Measurements from ENCODE around the gene DSCAML1. TPM values are rescaled to one million over a fixed set of nuclear protein-coding genes. Genes with fewer than 3 reads are reported as not detected.

The DSCAML1 gene
- total RNA-seq, 6 donors from 2014 or later = 0.30 to 3.1 (median 1.3) TPM

DNA sequence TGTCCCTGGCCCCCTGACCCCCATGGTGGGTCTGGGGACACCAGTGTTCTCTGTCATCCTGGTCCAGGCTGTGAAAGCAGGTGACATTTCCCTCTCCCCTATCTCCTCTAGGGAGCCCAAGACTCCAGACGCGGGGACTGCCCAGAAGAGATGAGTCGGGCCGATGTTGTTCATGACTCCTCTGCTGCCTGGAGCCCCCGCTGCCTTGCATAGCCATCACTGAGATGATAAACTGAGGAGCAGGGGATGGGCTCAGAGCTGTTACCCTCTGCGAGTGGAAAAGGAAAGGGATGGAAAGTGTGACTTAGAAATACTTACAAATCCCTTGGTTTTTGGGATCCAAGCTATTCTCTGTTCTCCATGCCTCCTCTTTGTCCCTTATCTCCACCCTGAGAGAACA, 209.6 kb downstream of the DSCAML1 start:
- no peaks in the 10 kb centered on the region for H3K36me3 ChIP-seq
- no peaks in the 10 kb centered on the region for H3K4me1 ChIP-seq
- no peak for DNase-seq
- TF ChIP-seq POLR2A (IDR thresholded peaks at IDR 0.05) = no peak
- TF ChIP-seq, protein P1, sequence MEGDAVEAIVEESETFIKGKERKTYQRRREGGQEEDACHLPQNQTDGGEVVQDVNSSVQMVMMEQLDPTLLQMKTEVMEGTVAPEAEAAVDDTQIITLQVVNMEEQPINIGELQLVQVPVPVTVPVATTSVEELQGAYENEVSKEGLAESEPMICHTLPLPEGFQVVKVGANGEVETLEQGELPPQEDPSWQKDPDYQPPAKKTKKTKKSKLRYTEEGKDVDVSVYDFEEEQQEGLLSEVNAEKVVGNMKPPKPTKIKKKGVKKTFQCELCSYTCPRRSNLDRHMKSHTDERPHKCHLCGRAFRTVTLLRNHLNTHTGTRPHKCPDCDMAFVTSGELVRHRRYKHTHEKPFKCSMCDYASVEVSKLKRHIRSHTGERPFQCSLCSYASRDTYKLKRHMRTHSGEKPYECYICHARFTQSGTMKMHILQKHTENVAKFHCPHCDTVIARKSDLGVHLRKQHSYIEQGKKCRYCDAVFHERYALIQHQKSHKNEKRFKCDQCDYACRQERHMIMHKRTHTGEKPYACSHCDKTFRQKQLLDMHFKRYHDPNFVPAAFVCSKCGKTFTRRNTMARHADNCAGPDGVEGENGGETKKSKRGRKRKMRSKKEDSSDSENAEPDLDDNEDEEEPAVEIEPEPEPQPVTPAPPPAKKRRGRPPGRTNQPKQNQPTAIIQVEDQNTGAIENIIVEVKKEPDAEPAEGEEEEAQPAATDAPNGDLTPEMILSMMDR (IDR thresholded peaks at IDR 0.05) = no peak
- no peak for TF ChIP-seq EP300 (IDR thresholded peaks at IDR 0.05)
- no peak for TF ChIP-seq POLR2AphosphoS5 (IDR thresholded peaks at IDR 0.05)
- H3K27me3 ChIP-seq = no peaks in the 10 kb centered on the region
- no peak for ATAC-seq (ENCODE audit: low FRiP score in 2 of 2)
- H3K9me3 ChIP-seq = no peaks in the 10 kb centered on the region
- no peak overlapping the region for H3K27ac ChIP-seq
- 83 to 97% methylated on average over 6 of the region's 6 CpGs for WGBS, 2 donors
- no peak overlapping the region for H3K4me3 ChIP-seq

DNA sequence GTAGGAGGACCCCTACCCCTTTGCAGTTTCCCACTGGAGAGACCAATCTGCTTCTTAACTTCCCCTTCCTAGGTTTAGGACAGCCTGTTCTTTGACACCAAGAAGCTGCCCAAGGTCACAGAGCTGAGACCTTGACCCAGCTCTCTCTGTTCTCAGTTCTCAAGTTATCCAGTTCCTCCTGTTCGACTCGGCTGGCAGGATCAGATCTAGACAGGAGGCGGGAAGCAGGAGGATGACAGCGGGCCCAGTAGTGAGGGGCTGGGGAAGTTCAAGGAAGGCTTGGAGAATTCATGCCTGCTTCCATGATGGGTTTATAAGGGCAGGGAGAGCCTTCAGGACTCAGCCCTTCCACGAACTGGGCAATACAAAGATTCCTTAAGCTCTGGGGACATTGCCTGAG, 210.6 kb downstream of the DSCAML1 start:
- Histone ChIP-seq H3K4me1 (no peaks in the 10 kb centered on the region), H3K4me3 (no peak overlapping the region), H3K27ac (no peak overlapping the region), H3K36me3 (no peaks in the 10 kb centered on the region), H3K27me3 (no peaks in the 10 kb centered on the region), H3K9me3 (no peaks in the 10 kb centered on the region)
- DNase-seq (no peak), ATAC-seq (ENCODE audit: low FRiP score in 2 of 2) (no peak)
- WGBS, 2 donors = 71 to 80% methylated on average over 5 of the region's 5 CpGs
- TF ChIP-seq, protein P1 (IDR thresholded peaks at IDR 0.05) = no peak
- TF ChIP-seq POLR2AphosphoS5 (IDR thresholded peaks at IDR 0.05) (no peak), POLR2A (IDR thresholded peaks at IDR 0.05) (no peak), EP300 (IDR thresholded peaks at IDR 0.05) (no peak)

DNA sequence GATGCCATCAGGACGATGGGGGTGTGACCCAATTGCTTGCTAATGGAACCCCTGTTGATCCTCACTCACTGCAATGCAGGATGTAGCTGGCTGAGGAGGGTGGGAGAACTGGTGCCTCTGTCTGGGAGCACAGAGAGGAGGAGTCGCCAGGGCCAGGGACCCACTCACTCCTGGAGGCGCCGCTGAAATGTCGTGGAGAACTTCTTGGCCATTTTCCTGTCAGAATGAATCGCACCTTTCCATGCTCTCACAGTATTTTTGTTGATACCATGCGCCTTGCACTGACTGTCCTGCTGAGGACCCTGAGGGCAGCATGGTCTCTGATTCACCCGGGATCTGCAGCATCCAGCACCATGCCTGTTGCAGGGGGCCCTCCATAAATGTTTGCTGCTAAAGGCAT, 211.4 kb downstream of the DSCAML1 start:
- no peaks in the 10 kb centered on the region for H3K9me3 ChIP-seq
- no peaks in the 10 kb centered on the region for H3K4me1 ChIP-seq
- 84% methylated on average over 8 of the region's 8 CpGs; no CpG with 5 or more reads in 1 of the 2 donors for WGBS, 2 donors
- H3K27me3 ChIP-seq = no peaks in the 10 kb centered on the region
- H3K36me3 ChIP-seq = no peaks in the 10 kb centered on the region
- TF ChIP-seq, protein P1 (IDR thresholded peaks at IDR 0.05) = no peak
- TF ChIP-seq EP300 (IDR thresholded peaks at IDR 0.05) (no peak), POLR2A (IDR thresholded peaks at IDR 0.05) (no peak), POLR2AphosphoS5 (IDR thresholded peaks at IDR 0.05) (no peak)
- no peak for DNase-seq
- no peak overlapping the region for H3K27ac ChIP-seq
- no peak overlapping the region for H3K4me3 ChIP-seq
- no peak for ATAC-seq (ENCODE audit: low FRiP score in 2 of 2)

DNA sequence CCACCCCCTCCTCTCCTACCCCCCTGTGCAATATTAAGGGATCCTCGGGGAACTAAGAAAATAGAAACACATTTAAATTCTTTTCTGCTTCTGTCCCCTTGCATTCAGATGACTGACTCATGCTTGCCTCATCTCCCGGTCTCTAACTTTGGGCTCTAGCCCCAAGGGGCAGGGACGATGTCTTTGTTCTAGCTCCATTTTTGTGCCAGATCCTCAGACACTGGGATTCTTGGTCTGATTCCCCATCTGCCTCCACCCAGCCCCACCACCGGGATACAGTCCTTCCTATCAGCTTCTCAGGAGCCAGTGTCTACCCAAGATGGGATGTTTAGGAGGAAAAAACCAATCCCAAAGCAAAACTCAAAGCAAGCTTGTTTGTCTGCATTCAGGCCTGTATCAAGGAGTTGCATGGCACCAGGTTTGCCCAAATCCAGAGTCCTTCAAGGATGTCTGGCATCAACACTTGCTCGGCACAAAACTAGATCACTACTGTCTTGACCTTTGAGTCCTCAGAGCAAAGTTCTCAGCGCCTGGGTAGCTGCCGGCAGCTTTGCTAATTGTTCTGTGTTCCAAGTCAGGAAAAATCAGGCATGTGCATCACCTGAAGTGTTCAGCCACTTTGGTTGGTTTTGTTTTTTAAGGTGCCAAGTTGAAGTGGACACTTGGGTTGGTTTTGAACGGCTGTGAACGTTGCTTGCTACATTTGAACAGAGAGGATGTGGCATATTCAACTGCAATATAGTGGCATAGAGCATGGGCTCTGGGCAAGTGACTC, 212.8 kb downstream of the DSCAML1 start:
- Histone ChIP-seq H3K4me3 (no peak overlapping the region), H3K9me3 (no peaks in the 10 kb centered on the region), H3K4me1 (no peaks in the 10 kb centered on the region), H3K36me3 (no peaks in the 10 kb centered on the region), H3K27me3 (no peaks in the 10 kb centered on the region), H3K27ac (no peak overlapping the region)
- WGBS, 2 donors = 80% methylated on average over 9 of the region's 9 CpGs
- ATAC-seq (ENCODE audit: low FRiP score in 2 of 2) = no peak
- TF ChIP-seq EP300 (IDR thresholded peaks at IDR 0.05) = no peak
- DNase-seq = no peak

DNA sequence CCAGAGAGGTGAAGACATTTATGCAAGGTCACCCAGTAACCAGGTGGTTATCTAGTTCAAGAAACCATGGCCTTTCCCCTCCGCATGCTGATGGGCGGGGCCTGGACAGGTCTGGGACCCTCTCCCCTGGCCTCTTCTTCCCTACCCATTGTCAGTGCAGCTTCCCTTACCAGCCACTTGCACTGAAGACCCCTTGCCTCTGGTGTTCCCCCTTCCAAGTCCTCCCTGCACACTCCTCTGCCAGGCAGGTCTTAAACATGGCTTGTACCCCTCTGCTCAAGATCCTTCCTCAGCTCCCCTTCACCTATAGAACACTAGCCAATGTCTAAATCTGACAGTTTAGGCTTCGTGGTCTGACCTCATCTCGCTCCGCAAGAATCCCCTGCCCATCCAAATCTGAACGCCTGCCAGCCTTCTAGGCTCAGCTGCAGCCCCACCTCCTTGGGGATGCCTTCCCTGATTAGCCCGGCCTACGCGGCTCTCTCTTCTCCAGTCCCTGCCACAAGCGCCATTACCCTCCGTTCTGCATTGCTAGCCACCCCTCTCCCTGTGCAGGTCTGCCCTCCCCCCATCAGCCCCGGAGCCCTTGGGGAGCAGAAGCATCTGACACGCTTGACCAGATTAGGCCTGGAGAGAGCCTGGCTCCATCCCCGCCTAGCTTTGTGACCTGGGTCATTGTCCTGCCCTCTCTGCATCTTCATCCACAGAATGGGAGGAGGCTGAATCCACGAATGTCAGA, 213.8 kb downstream of the DSCAML1 start:
- Histone ChIP-seq H3K27me3 (no peaks in the 10 kb centered on the region), H3K36me3 (no peaks in the 10 kb centered on the region), H3K27ac (no peak overlapping the region), H3K4me1 (no peaks in the 10 kb centered on the region), H3K4me3 (no peak overlapping the region), H3K9me3 (no peaks in the 10 kb centered on the region)
- ATAC-seq (ENCODE audit: low FRiP score in 2 of 2) (peak in 1 of 2 donors; percentile 61), DNase-seq (no peak)
- WGBS, 2 donors = 66 to 67% methylated on average over 15 of the region's 15 CpGs
- no peak for TF ChIP-seq POLR2A (IDR thresholded peaks at IDR 0.05)
- no peak for TF ChIP-seq EP300 (IDR thresholded peaks at IDR 0.05)
- no peak for TF ChIP-seq POLR2AphosphoS5 (IDR thresholded peaks at IDR 0.05)
- TF ChIP-seq, protein P1 (IDR thresholded peaks at IDR 0.05) = no peak

Measured in upper lobe of left lung (tissue), 6 donors.